Central memory CD8-positive, alpha-beta T cell (primary cell): Measurements from ENCODE around the gene APLF.
"Not testable (repeated sequence)": the region's sequence is repeated elsewhere in the genome, so short reads cannot be mapped to it uniquely, and the experiment has no call there.

ENCODE experiments used
- ATAC-seq: fragments of 150-1000 bp; cut with Tn5 transposase; replicated peaks from 2 replicates; pipeline ENCODE4 v1.10.0; 2022; ENCODE audit warnings: mild to moderate bottlenecking, moderate FRiP score, moderate number of reproducible peaks; ENCODE audit not compliant: poor library complexity, severe bottlenecking; ENCODE audit errors: extremely low read depth
- DNase-seq, 2 donors: peaks; one replicate each; pipeline ENCODE4 v3.0.0; 2021; ENCODE audit warnings: low spot score in 2 of 2
- H3K27ac Mint-ChIP-seq: one replicate; pipeline ENCODE4 v1.8.0; 2022; ENCODE audit warnings: low read depth, mild to moderate bottlenecking, moderate library complexity, mixed read lengths
- H3K27me3 Mint-ChIP-seq: one replicate; pipeline ENCODE4 v1.8.0; 2022; ENCODE audit warnings: mixed read lengths
- H3K36me3 Mint-ChIP-seq: one replicate; pipeline ENCODE4 v1.8.0; 2022; ENCODE audit warnings: mild to moderate bottlenecking, moderate library complexity, mixed read lengths; ENCODE audit not compliant: insufficient read depth
- H3K4me1 Mint-ChIP-seq: one replicate; pipeline ENCODE4 v1.8.0; 2022; ENCODE audit warnings: mixed read lengths
- H3K4me3 Mint-ChIP-seq: one replicate; pipeline ENCODE4 v1.8.0; 2022; ENCODE audit warnings: mild to moderate bottlenecking, moderate library complexity, mixed read lengths
- H3K9me3 Mint-ChIP-seq: one replicate; pipeline ENCODE4 v1.8.0; 2022; ENCODE audit warnings: mixed read lengths

The APLF gene

DNA sequence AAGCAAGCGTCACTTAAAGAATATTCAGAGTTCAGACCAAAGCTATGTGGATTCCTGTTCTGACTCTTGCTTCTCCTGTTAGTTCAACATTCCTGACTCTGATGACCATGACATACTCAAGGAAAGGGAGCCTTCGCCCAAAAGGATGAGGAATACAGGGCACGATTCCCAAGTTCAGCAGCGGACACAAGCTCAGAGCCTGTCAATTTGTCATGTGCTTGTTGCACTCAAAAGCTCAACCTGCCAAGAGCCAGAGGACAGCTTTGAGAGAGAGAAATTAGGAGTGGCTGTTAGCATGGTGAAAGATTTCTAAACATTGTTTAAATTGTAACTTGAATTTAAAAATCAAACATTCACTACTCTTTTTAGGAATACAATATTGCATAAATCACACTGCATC is 33.3 kb downstream of the APLF start:
- Mint-ChIP-seq H3K27ac (no peak overlapping the region), H3K4me1 (peaks cover 3% of the 10 kb centered on the region), H3K9me3 (peaks cover 7% of the 10 kb centered on the region), H3K27me3 (no peaks in the 10 kb centered on the region), H3K4me3 (no peak overlapping the region), H3K36me3 (no peaks in the 10 kb centered on the region)
- ATAC-seq, result no peak
- no peak for DNase-seq

DNA sequence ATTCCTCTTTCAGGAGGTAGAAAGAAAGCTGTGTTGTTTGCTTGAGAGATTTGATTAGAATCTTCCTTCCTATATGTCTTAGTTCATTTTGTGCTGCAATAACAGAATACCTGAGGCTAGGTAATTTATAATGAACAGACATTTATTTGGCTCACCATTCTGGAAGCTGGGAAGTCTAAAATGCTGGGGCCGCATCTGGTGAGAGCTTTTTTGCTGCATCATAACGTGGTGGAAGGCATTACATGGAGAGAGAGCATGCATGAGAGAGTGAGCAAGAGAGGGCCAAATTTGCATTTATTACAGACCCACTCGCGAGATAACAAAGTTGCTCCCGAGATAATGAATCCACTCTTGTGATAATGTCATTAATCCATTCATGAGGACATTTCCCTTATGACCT is 34.4 kb downstream of the APLF start:
- H3K36me3 Mint-ChIP-seq, result no peaks in the 10 kb centered on the region
- H3K9me3 Mint-ChIP-seq, result peaks cover 3% of the 10 kb centered on the region
- no peaks in the 10 kb centered on the region for H3K27me3 Mint-ChIP-seq
- ATAC-seq (no peak), DNase-seq (no peak)
- no peak overlapping the region for H3K27ac Mint-ChIP-seq
- H3K4me3 Mint-ChIP-seq, result no peak overlapping the region
- peaks cover 13% of the 10 kb centered on the region for H3K4me1 Mint-ChIP-seq

- DNase-seq (no peak), ATAC-seq (no peak)
- Mint-ChIP-seq H3K27ac (peak overlapping the region; percentile 4), H3K27me3 (no peaks in the 10 kb centered on the region), H3K9me3 (no peaks in the 10 kb centered on the region), H3K36me3 (no peaks in the 10 kb centered on the region), H3K4me1 (peaks cover 13% of the 10 kb centered on the region), H3K4me3 (peak overlapping the region; percentile 6)
Measured at GRCh38 chr2:68505603-68506159, 38.3 kb downstream of the APLF start.

GRCh38 chr2:68506170-68506569 is 38.8 kb downstream of the APLF start:
- Mint-ChIP-seq H3K4me3 (peak overlapping the region; percentile 6), H3K27me3 (no peaks in the 10 kb centered on the region), H3K36me3 (no peaks in the 10 kb centered on the region), H3K4me1 (peaks cover 13% of the 10 kb centered on the region), H3K27ac (peak overlapping the region; percentile 4), H3K9me3 (no peaks in the 10 kb centered on the region)
- no peak for DNase-seq
- ATAC-seq, result peak; percentile 40

DNA sequence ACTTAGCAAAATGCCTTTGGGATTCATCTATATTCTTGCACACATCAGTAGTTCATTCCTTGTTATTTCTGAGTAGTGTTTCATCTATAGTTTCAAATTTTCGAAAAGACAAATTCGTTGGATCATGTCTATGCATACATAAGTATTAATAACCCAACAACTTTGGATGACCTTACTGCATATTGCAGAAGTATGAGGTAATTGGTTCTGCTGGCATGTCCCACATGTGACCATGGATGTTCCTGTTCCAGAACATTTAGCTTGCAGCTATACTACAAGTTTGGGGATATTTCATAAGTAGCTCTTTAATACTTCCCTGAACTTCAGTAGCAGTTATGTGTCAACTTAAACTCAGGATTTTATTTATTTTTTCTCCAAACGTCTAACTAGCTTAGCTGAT is 44.9 kb downstream of the APLF start:
- ATAC-seq (no peak), DNase-seq (no peak)
- no peaks in the 10 kb centered on the region for H3K27me3 Mint-ChIP-seq
- no peaks in the 10 kb centered on the region for H3K4me1 Mint-ChIP-seq
- no peaks in the 10 kb centered on the region for H3K9me3 Mint-ChIP-seq
- no peak overlapping the region for H3K4me3 Mint-ChIP-seq
- H3K36me3 Mint-ChIP-seq, result no peaks in the 10 kb centered on the region
- H3K27ac Mint-ChIP-seq, result no peak overlapping the region

GRCh38 chr2:68512966-68513365 is 45.6 kb downstream of the APLF start:
- no peak for DNase-seq
- no peak overlapping the region for H3K4me3 Mint-ChIP-seq
- H3K27ac Mint-ChIP-seq, result no peak overlapping the region
- no peaks in the 10 kb centered on the region for H3K9me3 Mint-ChIP-seq
- H3K36me3 Mint-ChIP-seq, result no peaks in the 10 kb centered on the region
- H3K4me1 Mint-ChIP-seq, result no peaks in the 10 kb centered on the region
- ATAC-seq, result no peak
- no peaks in the 10 kb centered on the region for H3K27me3 Mint-ChIP-seq

- H3K36me3 Mint-ChIP-seq, result no peaks in the 10 kb centered on the region
- no peaks in the 10 kb centered on the region for H3K27me3 Mint-ChIP-seq
- DNase-seq (no peak), ATAC-seq (no peak)
- no peaks in the 10 kb centered on the region for H3K9me3 Mint-ChIP-seq
- no peaks in the 10 kb centered on the region for H3K4me1 Mint-ChIP-seq
- H3K4me3 Mint-ChIP-seq, result no peak overlapping the region
- H3K27ac Mint-ChIP-seq, result no peak overlapping the region
Measured at GRCh38 chr2:68514316-68514929, 47.0 kb downstream of the APLF start.

GRCh38 chr2:68516051-68516955 is 48.9 kb downstream of the APLF start:
- no peaks in the 10 kb centered on the region for H3K4me1 Mint-ChIP-seq
- no peak overlapping the region for H3K27ac Mint-ChIP-seq
- H3K27me3 Mint-ChIP-seq, result no peaks in the 10 kb centered on the region
- H3K4me3 Mint-ChIP-seq, result no peak overlapping the region
- no peaks in the 10 kb centered on the region for H3K9me3 Mint-ChIP-seq
- DNase-seq (no peak), ATAC-seq (no peak)
- H3K36me3 Mint-ChIP-seq, result peaks cover 6% of the 10 kb centered on the region

GRCh38 chr2:68519236-68519635 is 51.9 kb downstream of the APLF start:
- Mint-ChIP-seq H3K36me3 (peaks cover 6% of the 10 kb centered on the region), H3K9me3 (no peaks in the 10 kb centered on the region), H3K27me3 (no peaks in the 10 kb centered on the region), H3K4me1 (no peaks in the 10 kb centered on the region), H3K27ac (no peak overlapping the region), H3K4me3 (no peak overlapping the region)
- ATAC-seq, result no peak
- DNase-seq, result no peak

- no peaks in the 10 kb centered on the region for H3K27me3 Mint-ChIP-seq
- no peak overlapping the region for H3K27ac Mint-ChIP-seq
- no peaks in the 10 kb centered on the region for H3K4me1 Mint-ChIP-seq
Measured at GRCh38 chr2:68521037-68521436, 53.7 kb downstream of the APLF start.

DNA sequence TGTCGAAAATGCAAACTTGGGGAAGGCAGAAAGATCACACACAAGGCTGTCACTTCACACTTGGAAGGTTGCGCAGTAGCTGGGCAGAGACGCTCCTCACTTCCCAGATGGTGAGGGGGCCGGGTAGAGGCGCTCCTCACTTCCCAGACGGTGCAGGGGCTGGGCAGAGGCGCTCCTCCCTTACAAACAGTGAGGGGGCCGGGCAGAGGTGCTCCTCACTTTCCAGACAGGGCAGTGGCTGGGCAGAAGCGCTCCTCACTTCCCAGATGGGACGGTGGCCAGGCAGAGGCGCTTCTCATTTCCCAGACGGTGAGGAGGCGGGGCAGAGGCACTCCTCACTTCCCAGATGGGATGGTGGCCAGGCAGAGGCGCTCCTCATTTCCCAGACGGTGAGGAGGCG is 59.6 kb downstream of the APLF start:
- H3K27me3 Mint-ChIP-seq, DNase-seq, ATAC-seq, H3K9me3 Mint-ChIP-seq, H3K4me3 Mint-ChIP-seq, H3K4me1 Mint-ChIP-seq, H3K36me3 Mint-ChIP-seq, H3K27ac Mint-ChIP-seq: not testable (repeated sequence)

More at GRCh38 chr2:68521037-68521436, 53.7 kb downstream of the APLF start:
- Mint-ChIP-seq H3K4me3 (no peak overlapping the region), H3K9me3 (no peaks in the 10 kb centered on the region), H3K36me3 (peaks cover 6% of the 10 kb centered on the region)
- ATAC-seq (no peak), DNase-seq (no peak)

DNA sequence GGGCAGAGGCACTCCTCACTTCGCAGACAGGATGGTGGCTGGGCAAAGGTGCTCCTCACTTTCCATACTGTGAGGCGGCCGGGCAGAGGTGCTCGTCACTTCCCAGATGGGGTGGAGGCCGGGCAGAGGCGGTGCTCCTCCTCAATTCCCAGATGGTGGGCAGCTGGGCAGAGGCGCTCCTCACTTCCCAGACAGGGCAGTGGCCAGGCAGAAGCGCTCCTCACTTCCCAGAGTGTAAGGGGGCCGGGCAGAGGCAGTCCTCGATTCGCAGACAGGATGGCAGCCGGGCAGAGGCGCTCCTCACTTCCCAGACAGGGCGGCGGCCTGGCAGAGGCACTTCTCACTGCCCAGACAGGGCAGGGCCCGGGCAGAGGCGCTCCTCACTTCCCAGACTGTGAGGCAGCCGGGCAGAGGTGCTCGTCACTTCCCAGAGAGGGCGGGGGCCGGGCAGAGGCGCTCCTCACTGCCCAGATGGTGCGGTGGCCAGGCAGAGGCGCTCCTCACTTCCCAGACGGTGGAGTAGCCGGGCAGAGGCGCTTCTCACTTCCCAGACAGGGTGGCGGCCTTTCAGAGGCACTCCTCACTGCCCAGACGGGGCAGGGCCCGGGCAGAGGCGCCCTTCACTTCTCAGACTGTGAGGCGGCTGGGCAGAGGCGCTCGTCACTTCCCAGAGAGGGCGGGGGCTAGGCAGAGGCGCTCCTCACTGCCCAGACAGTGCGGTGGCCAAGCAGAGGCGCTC is 60.1 kb downstream of the APLF start:
- H3K9me3 Mint-ChIP-seq, ATAC-seq, H3K4me3 Mint-ChIP-seq, H3K4me1 Mint-ChIP-seq, H3K36me3 Mint-ChIP-seq, DNase-seq, H3K27me3 Mint-ChIP-seq, H3K27ac Mint-ChIP-seq: not testable (repeated sequence)
